HepG2 (cell line): ENCODE measurements around the gene FRMD4A. TPM values are rescaled to one million over a fixed set of nuclear protein-coding genes. Genes with fewer than 3 reads are reported as not detected.

Source experiments
- ATAC-seq: fragments of 200-7000 bp; cut with Tn5 transposase; 3 replicates; pipeline ENCODE4 v1.9.1; 2020; ENCODE audit warnings: mild to moderate bottlenecking, moderate library complexity
- BruUV-seq: library from RNA; stranded (reverse); fragments of 400-500 nt; replicated peaks from 2 replicates; lab custom pipeline; 2021; lab: Mats Ljungman, UMichigan
- CTCF ChIA-PET: fragments of 300-600 bp; formaldehyde crosslinking; extraction: SDS; loops from one replicate; lab custom pipeline; 2021; ENCODE audit warnings: low total read pairs, inconsistent platforms, low intra/inter-chr PET ratio; lab: Yijun Ruan, JAX
- POLR2A ChIA-PET: fragments of 350-600 bp; sonication (Branson Sonifier 250); formaldehyde crosslinking; loops from one replicate; lab custom pipeline; 2020; ENCODE audit warnings: antibody characterized with exemption, inconsistent platforms; lab: Yijun Ruan, JAX
- DNase-seq: peaks from one replicate; pipeline ENCODE4 v3.0.0-alpha.2; 2015; ENCODE audit warnings: low spot score
- FAIRE-seq: peaks from 3 replicates; lab custom pipeline; 2011; peaks lifted over from hg19 to GRCh38; lab: Jason Lieb, UNC
- H2AFZ ChIP-seq: one replicate; pipeline ENCODE4 v1.6.1; 2011; ENCODE audit warnings: low read length, inconsistent platforms
- H3K27ac ChIP-seq: fragments of 300-600 bp; 3 replicates; pipeline ENCODE4 v1.8.0; 2011; ENCODE audit warnings: mixed run types, mild to moderate bottlenecking, mixed read lengths, low read length, inconsistent platforms; ENCODE audit not compliant: insufficient read depth; ENCODE audit errors: extremely low read length
- H3K27me3 ChIP-seq, 2 experiments: fragments of 200-600 bp in 1 of 2; 2 replicates in 1 of 2; 3 replicates in 1 of 2; pipeline versions ENCODE4 v1.6.0 to v1.8.0; 2011; ENCODE audit warnings: low read length in 2 of 2, mild to moderate bottlenecking in 2 of 2, moderate library complexity in 2 of 2, inconsistent platforms in 1 of 2; ENCODE audit not compliant: insufficient read depth in 2 of 2, control insufficient read depth in 1 of 2
- H3K36me3 ChIP-seq, 2 experiments: fragments of 200-600 bp in 1 of 2; replicated peaks in 1 of 2; 2 replicates in 1 of 2; 3 replicates in 1 of 2; pipeline versions ENCODE4 v1.5.1 to v1.8.0; 2011; ENCODE audit warnings: low read length in 2 of 2, inconsistent platforms in 1 of 2; ENCODE audit not compliant: insufficient read depth in 2 of 2, control insufficient read depth in 1 of 2
- H3K4me1 ChIP-seq: 2 replicates; pipeline ENCODE4 v1.5.1; 2012; ENCODE audit warnings: low read length, inconsistent platforms; ENCODE audit not compliant: insufficient read depth
- H3K4me2 ChIP-seq: 2 replicates; pipeline ENCODE4 v1.6.0; 2011; ENCODE audit warnings: low read depth, low read length, inconsistent platforms
- H3K4me3 ChIP-seq, 3 experiments: fragments of 200-600 bp in 1 of 3; sonication (generic), shearing (Covaris generic) in 1 of 3; replicated peaks in 1 of 3; 2 replicates each; pipeline ENCODE4 v1.5.1; 2011 to 2016; ENCODE audit warnings: low read length in 3 of 3, inconsistent platforms in 2 of 3, low read depth in 2 of 3, mild to moderate bottlenecking in 2 of 3, control low read depth in 1 of 3, mixed read lengths in 1 of 3; ENCODE audit not compliant: insufficient read depth in 1 of 3
- H3K79me2 ChIP-seq: one replicate; pipeline ENCODE4 v1.6.1; 2011; ENCODE audit warnings: low read length, inconsistent platforms; ENCODE audit not compliant: insufficient read depth
- H3K9ac ChIP-seq: 2 replicates; pipeline ENCODE4 v1.6.0; 2011; ENCODE audit warnings: mild to moderate bottlenecking, low read depth, low read length, inconsistent platforms; ENCODE audit not compliant: insufficient read depth
- H3K9me3 ChIP-seq: 2 replicates; pipeline ENCODE4 v1.5.1; 2012; ENCODE audit warnings: mild to moderate bottlenecking, low read length
- H4K20me1 ChIP-seq: 2 replicates; pipeline ENCODE4 v1.6.0; 2011; ENCODE audit warnings: inconsistent platforms, mild to moderate bottlenecking, low read length, moderate library complexity; ENCODE audit not compliant: insufficient read depth
- AHR ChIP-seq: IDR thresholded peaks from 2 replicates; pipeline ENCODE4 v1.6.1; 2018; ENCODE audit warnings: missing genetic modification reagents, missing compliant biosample characterization
- ASH2L ChIP-seq: fragments of 300-600, 200-600 bp; sonication (generic); IDR thresholded peaks from 2 replicates; pipeline ENCODE4 v1.7.0; 2017; ENCODE audit warnings: low read depth, mild to moderate bottlenecking, moderate library complexity, mixed read lengths, low read length; ENCODE audit not compliant: insufficient read length
- CBFB ChIP-seq: sonication (generic); formaldehyde crosslinking; IDR thresholded peaks from 2 replicates; pipeline ENCODE4 v1.4.0; 2020; ENCODE audit warnings: missing genetic modification reagents
- FOSL2 ChIP-seq: sonication (generic); formaldehyde crosslinking; IDR thresholded peaks from 2 replicates; pipeline ENCODE4 v1.4.0; 2020; ENCODE audit warnings: missing genetic modification reagents
- FOXJ3 ChIP-seq: sonication (generic); formaldehyde crosslinking; IDR thresholded peaks from 2 replicates; pipeline ENCODE4 v1.4.0; 2020; ENCODE audit warnings: missing genetic modification reagents, mild to moderate bottlenecking, borderline replicate concordance
- FOXO4 ChIP-seq: sonication (generic); formaldehyde crosslinking; conservative IDR thresholded peaks from 2 replicates; pipeline ENCODE4 v1.8.1; 2023; ENCODE audit warnings: missing genetic modification reagents
- KDM1A ChIP-seq: IDR thresholded peaks from 2 replicates; pipeline ENCODE4 v1.6.1; 2016; ENCODE audit warnings: missing compliant biosample characterization
- MED8 ChIP-seq: sonication (generic); formaldehyde crosslinking; IDR thresholded peaks from 2 replicates; pipeline ENCODE4 v1.8.1; 2023; ENCODE audit warnings: mild to moderate bottlenecking, missing genetic modification reagents; ENCODE audit not compliant: insufficient replicate concordance
- MLLT10 ChIP-seq: sonication (generic); formaldehyde crosslinking; IDR thresholded peaks from 2 replicates; pipeline ENCODE4 v1.4.0; 2020; ENCODE audit warnings: missing genetic modification reagents
- SIX4 ChIP-seq: sonication (generic); formaldehyde crosslinking; IDR thresholded peaks from 2 replicates; pipeline ENCODE4 v1.4.0; 2020; ENCODE audit warnings: missing genetic modification reagents
- ZNF550 ChIP-seq: sonication (generic); formaldehyde crosslinking; IDR thresholded peaks from 2 replicates; pipeline ENCODE4 v1.4.0; 2020; ENCODE audit warnings: mild to moderate bottlenecking, missing genetic modification reagents, borderline replicate concordance
- ZSCAN21 ChIP-seq: sonication (generic); formaldehyde crosslinking; IDR thresholded peaks from 2 replicates; pipeline ENCODE4 v1.8.0; 2022; ENCODE audit warnings: mild to moderate bottlenecking, missing genetic modification reagents, moderate library complexity, borderline replicate concordance
- WGBS: methylation state at CpG from one replicate; pipeline ENCODE4 v1.1.6; 2017; ENCODE audit warnings: low lambda C conversion rate; 5-methylcytosine and 5-hydroxymethylcytosine counted together
- in situ Hi-C: cut with HindIII; loops from 2 replicates; pipeline ENCODE4 v1.10.0; 2017; ENCODE audit warnings: low pct_unique_long_range_greater_than_20kb; ENCODE audit not compliant: extremely low pct_ligation_motif_present
- intact Hi-C: fragments of 100-400 bp; cut with micrococcal nuclease; formaldehyde crosslinking; loops from one replicate; pipeline ENCODE4 v1.10.0; 2022; ENCODE audit not compliant: unreplicated experiment
- polyA plus RNA-seq, 8 experiments: library from polyadenylated mRNA; depleted of rRNA in 3 of 8; stranded (reverse) in 7 of 8; unstranded in 1 of 8; fragments of >200 nt; fragmentation: Illumina TruSeq in 4 of 8; extraction: Trizol in 4 of 8; gene quantifications; 2 replicates each; pipeline versions ENCODE4 v1.2.1 to v1.2.3, GENCODE V29; 2011 to 2016; ENCODE audit warnings: low read depth in 4 of 8, missing spikeins in 1 of 8, mixed read lengths in 1 of 8; ENCODE audit not compliant: insufficient read depth in 1 of 8
- total RNA-seq, 5 experiments: library from RNA; depleted of rRNA; stranded (reverse); fragments of >200 nt; fragmentation: Illumina TruSeq; extraction: Trizol; gene quantifications; 2 replicates each; pipeline ENCODE4 v1.2.3, GENCODE V29; 2016; ENCODE audit warnings: low read depth in 1 of 5

Gene FRMD4A
- total and polyA plus RNA-seq, 2 of the 13 experiments (the other 11 are each of a cell fraction or from before 2014, with no cell fraction given), result 0.09 to 0.26 TPM

- no TSS peak for BruUV-seq
- H4K20me1 ChIP-seq, result no peaks in the 10 kb centered on the region
- H3K4me1 ChIP-seq, result no peaks in the 10 kb centered on the region
- no peak overlapping the region for H3K4me2 ChIP-seq
- ATAC-seq (no peak), DNase-seq (no peak), FAIRE-seq (no peak)
- POLR2A ChIA-PET, result no interaction called here
- H3K9ac ChIP-seq, result no peak overlapping the region
- H3K4me3 ChIP-seq, result no peak overlapping the region
- no peak overlapping the region for H3K27ac ChIP-seq
- in situ Hi-C loops, result no loop called here
- no peaks in the 10 kb centered on the region for H3K9me3 ChIP-seq
- H3K79me2 ChIP-seq, result no peaks in the 10 kb centered on the region
- TF ChIP-seq FOSL2 (CRISPR knock-in tag), result no peak
- TF ChIP-seq AHR, result no peak
- no peak for TF ChIP-seq ZNF550 (CRISPR knock-in tag)
- no peak for TF ChIP-seq KDM1A (CRISPR knock-in tag)
- TF ChIP-seq FOXJ3, result no peak
- no peak for TF ChIP-seq FOXO4 (CRISPR knock-in tag)
- TF ChIP-seq ASH2L, result no peak
- TF ChIP-seq ZSCAN21 (CRISPR knock-in tag), result no peak
- no peak for TF ChIP-seq MED8 (CRISPR knock-in tag)
- TF ChIP-seq SIX4, result no peak
- TF ChIP-seq CBFB (CRISPR knock-in tag), result no peak
- no peak for TF ChIP-seq MLLT10 (CRISPR knock-in tag)
- peaks cover 1 to 51% of the 10 kb centered on the region in 2 experiments; a peak in 4 of 5 replicates for H3K27me3 ChIP-seq
- CTCF ChIA-PET, result no interaction called here
- no peak overlapping the region for H2AFZ ChIP-seq
- 35% methylated on average over 4 of the region's 4 CpGs for WGBS
- intact Hi-C loops, result no loop called here
- no peaks in the 10 kb centered on the region for H3K36me3 ChIP-seq
Observed at GRCh38 chr10:13893926-13894325, 436.8 kb downstream of the FRMD4A start.
